Mesenchymal stem cell (in vitro differentiated cells and primary cell): Measurements from ENCODE around the gene IL1RAPL2.

Experiments used
- DNase-seq: peaks from one replicate; pipeline ENCODE4 v3.0.0-alpha.2; 2013
- H2AFZ ChIP-seq: one replicate; pipeline ENCODE4 v1.6.1; 2013; ENCODE audit warnings: low read depth, mild to moderate bottlenecking, control low read depth, inconsistent platforms, low read length, moderate library complexity
- H2AK5ac ChIP-seq: 2 replicates; pipeline ENCODE4 v1.6.1; 2013; ENCODE audit warnings: low read length, moderate library complexity, mild to moderate bottlenecking, inconsistent platforms; ENCODE audit not compliant: severe bottlenecking
- H2BK120ac ChIP-seq: one replicate; pipeline ENCODE4 v1.6.1; 2013; ENCODE audit warnings: low read depth, mild to moderate bottlenecking, inconsistent platforms, low read length, moderate library complexity
- H2BK12ac ChIP-seq, 2 experiments: one replicate each; pipeline ENCODE4 v1.6.1; 2013; ENCODE audit warnings: inconsistent platforms in 2 of 2, low read length in 2 of 2, mild to moderate bottlenecking in 2 of 2, moderate library complexity in 2 of 2, control low read depth in 1 of 2
- H2BK15ac ChIP-seq: one replicate; pipeline ENCODE4 v1.6.1; 2013; ENCODE audit warnings: mild to moderate bottlenecking, low read depth, inconsistent platforms; ENCODE audit not compliant: poor library complexity, severe bottlenecking
- H2BK5ac ChIP-seq: 2 replicates; pipeline ENCODE4 v1.6.1; 2013; ENCODE audit warnings: low read depth, mild to moderate bottlenecking, low read length, control low read depth, inconsistent platforms; ENCODE audit not compliant: poor library complexity, severe bottlenecking
- H3K14ac ChIP-seq, 2 experiments: one replicate each; pipeline ENCODE4 v1.6.1; 2013; ENCODE audit warnings: inconsistent platforms in 2 of 2, low read length in 2 of 2, control low read depth in 1 of 2, mild to moderate bottlenecking in 1 of 2, moderate library complexity in 1 of 2
- H3K18ac ChIP-seq, 2 experiments: one replicate each; pipeline ENCODE4 v1.6.1; 2013; ENCODE audit warnings: inconsistent platforms in 2 of 2, low read length in 2 of 2, control low read depth in 1 of 2, low read depth in 1 of 2, mild to moderate bottlenecking in 1 of 2
- H3K23ac ChIP-seq, 2 experiments: one replicate each; pipeline ENCODE4 v1.6.1; 2013; ENCODE audit warnings: inconsistent platforms in 2 of 2, low read length in 2 of 2, mild to moderate bottlenecking in 2 of 2, moderate library complexity in 2 of 2, control low read depth in 1 of 2
- H3K27ac ChIP-seq: 2 replicates; pipeline ENCODE4 v1.5.1; 2013; ENCODE audit warnings: mild to moderate bottlenecking, moderate library complexity, low read length, control low read depth, inconsistent platforms; ENCODE audit not compliant: poor library complexity, severe bottlenecking
- H3K27me3 ChIP-seq, 2 experiments: 2 replicates each; pipeline versions ENCODE4 v1.6.1 to v1.7.0; 2013; ENCODE audit warnings: low read length in 2 of 2, mild to moderate bottlenecking in 2 of 2, moderate library complexity in 2 of 2, control low read depth in 1 of 2, inconsistent platforms in 1 of 2; ENCODE audit not compliant: control insufficient read depth in 1 of 2, insufficient read depth in 1 of 2
- H3K36me3 ChIP-seq, 2 experiments: 2 replicates each; pipeline versions ENCODE4 v1.6.1 to v1.7.0; 2013; ENCODE audit warnings: low read length in 2 of 2, control low read depth in 1 of 2, inconsistent platforms in 1 of 2, low read depth in 1 of 2, mild to moderate bottlenecking in 1 of 2; ENCODE audit not compliant: insufficient read depth in 2 of 2, control insufficient read depth in 1 of 2
- H3K4ac ChIP-seq, 2 experiments: one replicate each; pipeline ENCODE4 v1.6.1; 2013; ENCODE audit warnings: inconsistent platforms in 2 of 2, low read length in 2 of 2, mild to moderate bottlenecking in 2 of 2, moderate library complexity in 2 of 2, control low read depth in 1 of 2, low read depth in 1 of 2
- H3K4me1 ChIP-seq: 2 replicates; pipeline ENCODE4 v1.6.1; 2013; ENCODE audit warnings: low read depth, low read length, control low read depth; ENCODE audit not compliant: control insufficient read depth, insufficient read depth
- H3K4me2 ChIP-seq: 2 replicates; pipeline ENCODE4 v1.6.1; 2013; ENCODE audit warnings: low read length, mild to moderate bottlenecking, inconsistent platforms; ENCODE audit not compliant: poor library complexity, severe bottlenecking
- H3K4me3 ChIP-seq, 2 experiments: 2 replicates each; pipeline versions ENCODE4 v1.5.1 to v1.7.0; 2013; ENCODE audit warnings: low read length in 2 of 2, mild to moderate bottlenecking in 2 of 2, control low read depth in 1 of 2, low read depth in 1 of 2; ENCODE audit not compliant: insufficient read depth in 1 of 2
- H3K79me1 ChIP-seq: replicated peaks from 2 replicates; pipeline ENCODE4 v1.6.1; 2013; ENCODE audit warnings: mild to moderate bottlenecking, control low read depth, low read length, inconsistent platforms; ENCODE audit not compliant: poor library complexity, severe bottlenecking
- H3K9ac ChIP-seq: 2 replicates; pipeline ENCODE4 v1.7.0; 2013; ENCODE audit warnings: mild to moderate bottlenecking, low read length, moderate library complexity
- H3K9me3 ChIP-seq: 2 replicates; pipeline ENCODE4 v1.7.0; 2013; ENCODE audit warnings: mild to moderate bottlenecking, low read length; ENCODE audit not compliant: control insufficient read depth
- H4K8ac ChIP-seq: one replicate; pipeline ENCODE4 v1.6.1; 2013; ENCODE audit warnings: inconsistent platforms, mild to moderate bottlenecking, low read length, moderate library complexity
- H4K91ac ChIP-seq: one replicate; pipeline ENCODE4 v1.6.1; 2013; ENCODE audit warnings: mild to moderate bottlenecking, low read length, inconsistent platforms
- WGBS: methylation state at CpG from one replicate; pipeline ENCODE4 v1.1.7; 2013; ENCODE audit warnings: mixed read lengths; 5-methylcytosine and 5-hydroxymethylcytosine counted together

IL1RAPL2 gene

DNA sequence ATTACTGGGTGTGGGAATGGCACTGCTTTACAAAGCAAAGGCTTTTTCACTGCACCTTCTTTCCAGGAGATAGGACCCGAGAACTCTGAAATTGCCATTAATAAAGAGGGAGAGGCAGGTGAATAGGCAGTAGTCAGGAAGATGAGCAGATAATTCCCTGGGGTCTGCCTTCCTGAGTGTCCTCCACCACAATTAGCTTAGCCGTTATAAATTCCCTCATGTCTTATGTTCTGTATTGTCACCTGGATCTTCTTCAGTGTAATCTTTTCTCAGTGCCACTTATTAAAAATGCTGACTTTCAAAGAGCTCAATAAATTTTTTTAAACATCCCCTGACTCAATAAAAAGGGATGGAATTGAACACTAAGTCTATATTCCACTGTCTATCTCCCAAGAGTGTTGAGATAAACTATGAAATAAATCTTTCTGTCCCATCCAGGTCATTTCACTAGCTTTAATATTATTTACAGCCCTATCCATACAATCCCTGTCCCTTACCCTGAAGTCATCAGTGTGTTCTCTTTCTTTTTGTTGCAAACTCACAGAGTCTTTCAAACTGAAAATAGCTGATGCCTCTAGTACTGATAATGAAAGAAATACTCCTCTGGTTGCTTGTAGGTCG, 984.2 kb downstream of the IL1RAPL2 start:
- Histone ChIP-seq H3K27ac (no peak overlapping the region), H3K4ac (no peak overlapping the region), H3K18ac (no peak overlapping the region), H3K4me1 (no peaks in the 10 kb centered on the region), H3K9ac (no peak overlapping the region), H3K36me3 (no peaks in the 10 kb centered on the region), H4K8ac (no peak overlapping the region), H3K4me2 (no peak overlapping the region), H3K79me1 (no peaks in the 10 kb centered on the region), H3K4me3 (no peak overlapping the region), H3K9me3 (no peaks in the 10 kb centered on the region), H3K23ac (no peak overlapping the region), H2BK5ac (no peak overlapping the region), H2BK15ac (no peak overlapping the region), H2BK120ac (no peak overlapping the region), H3K27me3 (peaks cover 0 to 9% of the 10 kb centered on the region in 2 experiments), H2AK5ac (no peak overlapping the region), H2AFZ (no peak overlapping the region), H2BK12ac (no peak overlapping the region), H3K14ac (no peak overlapping the region), H4K91ac (no peak overlapping the region)
- DNase-seq: no peak
- 97% methylated on average over 3 of the region's 3 CpGs for WGBS

DNA sequence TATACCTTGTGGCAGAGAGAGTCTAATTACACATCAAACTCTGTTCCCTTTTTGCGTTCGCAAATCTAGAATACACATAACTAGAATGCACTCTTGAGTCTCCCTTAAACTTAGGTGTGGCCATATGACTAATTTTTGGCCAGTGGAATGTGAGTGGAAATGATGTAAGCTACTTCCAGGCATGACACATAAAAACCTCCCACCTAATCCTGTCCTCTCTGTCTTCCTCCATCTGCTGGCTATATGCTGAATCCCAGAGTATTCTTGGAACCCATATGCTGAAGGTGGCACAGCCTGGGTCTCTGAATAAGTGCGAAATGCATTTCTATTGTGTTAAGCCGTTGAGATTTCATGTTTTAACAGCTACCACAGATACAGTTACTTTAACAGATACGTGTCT, 986.4 kb downstream of the IL1RAPL2 start:
- no peak overlapping the region for H3K9ac ChIP-seq
- H3K4ac ChIP-seq: no peak overlapping the region
- no peak overlapping the region for H2BK15ac ChIP-seq
- H2BK12ac ChIP-seq: no peak overlapping the region
- H3K18ac ChIP-seq: no peak overlapping the region
- no peaks in the 10 kb centered on the region for H3K79me1 ChIP-seq
- no peak overlapping the region for H3K4me2 ChIP-seq
- no peak overlapping the region for H4K91ac ChIP-seq
- H3K14ac ChIP-seq: no peak overlapping the region
- H2BK120ac ChIP-seq: no peak overlapping the region
- no peak overlapping the region for H2AK5ac ChIP-seq
- no peak overlapping the region for H4K8ac ChIP-seq
- peaks cover 0 to 2% of the 10 kb centered on the region in 2 experiments for H3K27me3 ChIP-seq
- H3K4me1 ChIP-seq: no peaks in the 10 kb centered on the region
- 100% methylated on average over 1 of the region's 5 CpGs for WGBS
- no peaks in the 10 kb centered on the region for H3K9me3 ChIP-seq
- no peak overlapping the region for H2BK5ac ChIP-seq
- no peaks in the 10 kb centered on the region for H3K36me3 ChIP-seq
- no peak overlapping the region for H2AFZ ChIP-seq
- H3K4me3 ChIP-seq: no peak overlapping the region
- no peak overlapping the region for H3K27ac ChIP-seq
- no peak for DNase-seq
- H3K23ac ChIP-seq: no peak overlapping the region

DNA sequence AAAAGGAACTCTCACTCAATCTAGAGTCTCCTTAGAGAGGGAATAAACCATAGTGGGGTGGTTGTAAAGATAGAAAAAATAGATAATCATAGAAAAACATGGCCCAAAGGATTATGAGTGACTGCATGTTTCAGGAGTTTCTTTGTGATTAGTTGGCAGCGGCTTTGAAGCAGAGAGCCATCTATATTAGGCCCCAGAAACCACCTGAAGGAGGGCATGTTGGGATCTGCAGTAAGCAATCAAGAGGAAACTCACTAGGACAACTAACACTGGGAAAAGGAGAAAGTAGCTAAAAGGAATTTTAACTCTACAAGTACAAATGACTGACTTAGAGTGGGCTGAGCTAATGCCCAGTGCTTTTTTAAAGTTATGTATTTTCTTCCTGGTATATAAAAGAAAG, 987.1 kb downstream of the IL1RAPL2 start:
- no peak overlapping the region for H3K14ac ChIP-seq
- H2AK5ac ChIP-seq: no peak overlapping the region
- no peak overlapping the region for H3K18ac ChIP-seq
- no peaks in the 10 kb centered on the region for H3K27me3 ChIP-seq
- H2BK15ac ChIP-seq: no peak overlapping the region
- DNase-seq: no peak
- H3K27ac ChIP-seq: no peak overlapping the region
- H3K23ac ChIP-seq: no peak overlapping the region
- no peak overlapping the region for H2BK5ac ChIP-seq
- no peak overlapping the region for H4K91ac ChIP-seq
- no peak overlapping the region for H2BK120ac ChIP-seq
- no peak overlapping the region for H3K9ac ChIP-seq
- H3K79me1 ChIP-seq: no peaks in the 10 kb centered on the region
- H3K4me3 ChIP-seq: no peak overlapping the region
- no peaks in the 10 kb centered on the region for H3K4me1 ChIP-seq
- no peak overlapping the region for H3K4ac ChIP-seq
- H2AFZ ChIP-seq: no peak overlapping the region
- no peak overlapping the region for H2BK12ac ChIP-seq
- no peak overlapping the region for H4K8ac ChIP-seq
- no peaks in the 10 kb centered on the region for H3K9me3 ChIP-seq
- H3K4me2 ChIP-seq: no peak overlapping the region
- H3K36me3 ChIP-seq: no peaks in the 10 kb centered on the region
- WGBS: 100% methylated on average over 1 of the region's 1 CpG

DNA sequence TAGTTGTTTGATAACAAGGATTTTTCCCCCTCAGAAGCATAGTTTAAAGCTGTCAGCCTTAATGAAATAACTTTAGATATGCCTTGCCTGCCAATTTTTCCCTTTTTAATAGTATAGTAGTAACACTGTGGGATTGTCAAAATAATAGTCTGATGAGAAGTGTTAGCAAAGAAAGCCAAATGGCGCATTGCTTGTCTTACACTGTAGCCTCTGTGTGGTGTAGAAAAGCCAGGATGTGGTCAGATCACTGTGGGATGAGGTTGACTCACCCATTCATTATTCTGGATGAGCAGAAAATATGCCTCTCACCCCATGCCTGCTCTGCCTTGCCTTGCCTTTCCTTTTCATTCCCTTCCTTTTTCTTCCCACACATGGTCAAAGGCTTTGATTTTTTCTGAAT, 998.5 kb downstream of the IL1RAPL2 start:
- WGBS: 0% methylated on average over 1 of the region's 1 CpG
- no peak overlapping the region for H2AK5ac ChIP-seq

More for the DNA sequence above, 998.5 kb downstream of the IL1RAPL2 start:
- Histone ChIP-seq H3K4me2 (no peak overlapping the region), H3K27ac (peak overlapping the region; percentile 67), H2BK15ac (no peak overlapping the region), H3K9ac (no peak overlapping the region), H2AFZ (no peak overlapping the region), H4K8ac (no peak overlapping the region), H3K4ac (no peak overlapping the region), H2BK12ac (no peak overlapping the region), H3K23ac (no peak overlapping the region), H3K36me3 (no peaks in the 10 kb centered on the region), H3K4me3 (no peak overlapping the region), H3K14ac (no peak overlapping the region), H3K9me3 (no peaks in the 10 kb centered on the region), H3K4me1 (no peaks in the 10 kb centered on the region), H2BK5ac (no peak overlapping the region), H3K27me3 (peaks cover 0 to 11% of the 10 kb centered on the region in 2 experiments), H3K79me1 (no peaks in the 10 kb centered on the region), H2BK120ac (no peak overlapping the region), H4K91ac (no peak overlapping the region), H3K18ac (no peak overlapping the region)
- DNase-seq: peak; percentile 78
